Breast epithelium (tissue), 4 donors: ENCODE results near the gene CAPZA1. TPM values are rescaled to one million over a fixed set of nuclear protein-coding genes. Genes with fewer than 3 reads are reported as not detected.

Experiments
- DNase-seq, 2 donors: peaks; one replicate each; pipeline ENCODE4 v3.0.0-alpha.2; 2019; ENCODE audit warnings: low spot score in 2 of 2
- H3K27ac ChIP-seq, 2 donors: fragments of 200-600 bp; sonication (generic) in 1 of 2; one replicate each; pipeline ENCODE4 v1.5.1; 2016 to 2019; ENCODE audit warnings: mild to moderate bottlenecking in 1 of 2
- H3K27me3 ChIP-seq, 2 donors: fragments of 200-600 bp; sonication (generic) in 1 of 2; one replicate each; pipeline versions ENCODE4 v1.5.1 to v1.6.0; 2017 to 2019; ENCODE audit warnings: control low read depth in 1 of 2, mild to moderate bottlenecking in 1 of 2
- H3K36me3 ChIP-seq: fragments of 200-600 bp; one replicate; pipeline ENCODE4 v1.5.1; 2019
- H3K4me1 ChIP-seq, 2 donors: fragments of 200-600 bp; sonication (generic); one replicate each; pipeline ENCODE4 v1.5.1; 2016 to 2019; ENCODE audit warnings: control low read depth in 1 of 2
- H3K4me3 ChIP-seq, 3 donors: fragments of 200-600 bp; sonication (generic); 1 replicate in 2 of 3; 2 replicates in 1 of 3; pipeline ENCODE4 v1.5.1; 2016 to 2019; ENCODE audit warnings: mild to moderate bottlenecking in 3 of 3, moderate library complexity in 2 of 3
- H3K9me3 ChIP-seq, 2 donors: fragments of 200-600 bp; sonication (generic) in 1 of 2; one replicate each; pipeline ENCODE4 v1.5.1; 2016 to 2019; ENCODE audit warnings: control low read depth in 1 of 2
- POLR2A ChIP-seq: fragments of 450-650 bp; IDR thresholded peaks from one replicate; pipeline ENCODE4 v1.6.1; 2016; ENCODE audit warnings: antibody characterized with exemption, mild to moderate bottlenecking, moderate library complexity
- POLR2AphosphoS5 ChIP-seq, 3 donors: sonication (generic); formaldehyde crosslinking; IDR thresholded peaks; one replicate each; pipeline ENCODE4 v1.6.1; 2017; ENCODE audit warnings: antibody characterized with exemption in 3 of 3
- intact Hi-C: fragments of 100-400 bp; cut with DNase I; formaldehyde crosslinking; loops from one replicate; pipeline ENCODE4 v1.15.1; 2023; ENCODE audit warnings: low total_unique reads
- total RNA-seq, 3 donors: library from RNA; depleted of rRNA; stranded (reverse); fragments of >200 nt; gene quantifications; one replicate each; pipeline ENCODE4 v1.1.0, GENCODE V29; 2016
- TF ChIP-seq, protein P1 (sequence below), 3 donors: fragments of 450-650 bp; IDR thresholded peaks; one replicate each; pipeline ENCODE4 v1.5.1; 2016 to 2017; ENCODE audit warnings: antibody characterized with exemption in 3 of 3, mild to moderate bottlenecking in 3 of 3, moderate library complexity in 3 of 3

Gene CAPZA1
- total RNA-seq, 3 donors from 2014 or later = 139 to 161 (median 142) TPM

DNA sequence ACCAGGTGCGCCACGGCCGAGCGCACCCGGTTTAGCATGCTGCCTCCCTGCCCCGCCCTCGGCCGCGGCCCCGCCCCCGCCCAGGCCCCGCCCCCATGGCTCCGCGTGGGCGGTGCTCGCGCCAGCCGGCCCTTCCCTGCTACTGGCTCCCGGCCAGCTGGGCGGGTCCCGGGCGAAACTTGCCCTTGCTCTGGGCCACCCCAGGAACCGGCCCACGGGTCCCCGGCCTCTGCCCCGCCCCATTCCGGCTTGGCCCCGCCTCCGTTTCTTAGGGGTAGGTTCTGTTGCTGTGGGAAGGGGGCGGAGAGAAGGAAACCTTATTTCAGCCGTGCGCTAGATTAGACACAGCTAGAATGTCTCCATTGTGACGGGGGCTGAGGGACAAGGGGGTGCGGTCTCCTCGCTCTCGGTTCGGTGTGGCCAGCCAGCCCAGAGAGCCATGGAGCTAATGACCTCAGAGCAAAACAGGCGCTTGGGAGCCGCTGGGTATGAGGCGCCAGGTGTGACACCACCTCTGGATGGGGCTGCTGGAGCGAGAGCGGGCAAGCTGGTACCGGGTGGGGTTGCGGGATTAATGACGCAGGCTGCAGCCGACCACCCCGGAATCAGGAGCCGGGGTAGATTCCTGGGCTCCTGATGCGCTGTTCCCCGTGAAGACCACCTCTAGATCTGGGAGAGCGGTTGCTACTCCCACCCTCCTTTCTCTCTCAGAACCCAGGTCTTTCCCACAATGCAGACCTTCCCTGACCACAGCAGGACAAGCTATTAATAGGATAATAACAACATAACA is 95.8 kb downstream of the CAPZA1 start, which contains the start of gene PPM1J:
Gene PPM1J, minus strand, starts transcription at position 69 of the 790 bp plus-strand sequence. Its CDS starts 31 bp downstream, at position 38.
- Histone ChIP-seq H3K27ac (peak within 1 kb of the TSS; percentile 64 to 78), H3K36me3 (no peaks in the 10 kb centered on the region), H3K27me3 (no peaks in the 10 kb centered on the region), H3K4me3 (peak within 1 kb of the TSS; percentile 49 to 89 (median 74)), H3K4me1 (no peaks in the 10 kb centered on the region), H3K9me3 (no peaks in the 10 kb centered on the region)
- peak in 1 of 3 donors; percentile 24 for TF ChIP-seq POLR2AphosphoS5 (IDR thresholded peaks at IDR 0.05)
- TF ChIP-seq, protein P1, sequence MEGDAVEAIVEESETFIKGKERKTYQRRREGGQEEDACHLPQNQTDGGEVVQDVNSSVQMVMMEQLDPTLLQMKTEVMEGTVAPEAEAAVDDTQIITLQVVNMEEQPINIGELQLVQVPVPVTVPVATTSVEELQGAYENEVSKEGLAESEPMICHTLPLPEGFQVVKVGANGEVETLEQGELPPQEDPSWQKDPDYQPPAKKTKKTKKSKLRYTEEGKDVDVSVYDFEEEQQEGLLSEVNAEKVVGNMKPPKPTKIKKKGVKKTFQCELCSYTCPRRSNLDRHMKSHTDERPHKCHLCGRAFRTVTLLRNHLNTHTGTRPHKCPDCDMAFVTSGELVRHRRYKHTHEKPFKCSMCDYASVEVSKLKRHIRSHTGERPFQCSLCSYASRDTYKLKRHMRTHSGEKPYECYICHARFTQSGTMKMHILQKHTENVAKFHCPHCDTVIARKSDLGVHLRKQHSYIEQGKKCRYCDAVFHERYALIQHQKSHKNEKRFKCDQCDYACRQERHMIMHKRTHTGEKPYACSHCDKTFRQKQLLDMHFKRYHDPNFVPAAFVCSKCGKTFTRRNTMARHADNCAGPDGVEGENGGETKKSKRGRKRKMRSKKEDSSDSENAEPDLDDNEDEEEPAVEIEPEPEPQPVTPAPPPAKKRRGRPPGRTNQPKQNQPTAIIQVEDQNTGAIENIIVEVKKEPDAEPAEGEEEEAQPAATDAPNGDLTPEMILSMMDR (IDR thresholded peaks at IDR 0.05) = no peak
- intact Hi-C loops = loop anchor here (5.0 kb wide), 1 partner anchor 92 kb away; no protein-coding TSS in a partner anchor
- DNase-seq = peak; percentile 97 to 98

DNA sequence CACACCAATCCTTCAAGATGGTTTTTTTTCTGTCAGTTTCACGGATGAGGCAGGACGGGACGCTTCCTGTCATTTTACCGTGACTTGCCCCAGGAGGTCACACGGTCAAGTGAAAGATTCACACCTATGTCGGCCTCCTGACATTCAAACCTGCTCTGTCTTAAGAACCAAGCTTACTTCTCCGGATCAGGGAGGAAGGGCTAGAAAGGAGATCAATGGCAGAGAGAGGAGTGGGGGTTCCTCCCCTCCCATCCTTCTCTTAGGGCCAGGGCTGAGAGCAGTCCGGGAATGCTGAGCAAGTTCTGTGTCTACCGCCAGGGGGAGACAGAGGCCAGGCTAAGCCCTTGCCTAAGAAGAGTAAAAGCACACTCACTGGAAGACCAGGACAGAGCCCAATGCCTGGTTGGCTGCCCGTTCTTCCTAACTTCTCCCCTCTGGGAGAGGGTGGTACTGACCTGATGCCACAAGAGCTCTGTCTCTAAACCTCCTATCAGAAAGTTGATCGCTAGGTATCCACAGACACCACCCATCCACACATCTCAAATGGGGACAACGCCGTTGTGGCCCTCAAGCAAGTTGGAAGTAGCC is 96.6 kb downstream of the CAPZA1 start:
- H3K36me3 ChIP-seq = no peaks in the 10 kb centered on the region
- TF ChIP-seq POLR2A (no peak), POLR2AphosphoS5 (IDR thresholded peaks at IDR 0.05) (peak in 1 of 3 donors; percentile 59)
- TF ChIP-seq, protein P1 (IDR thresholded peaks at IDR 0.05) = peak; percentile 94 to 96 (median 94)
- intact Hi-C loops = loop anchor here (5.0 kb wide), 1 partner anchor 91 kb away; no protein-coding TSS in a partner anchor
- no peaks in the 10 kb centered on the region for H3K27me3 ChIP-seq
- H3K4me1 ChIP-seq = no peaks in the 10 kb centered on the region
- no peaks in the 10 kb centered on the region for H3K9me3 ChIP-seq
- DNase-seq = peak; percentile 80 to 87
- peak overlapping the region; percentile 49 to 89 (median 74) for H3K4me3 ChIP-seq
- peak overlapping the region; percentile 64 to 78 for H3K27ac ChIP-seq

DNA sequence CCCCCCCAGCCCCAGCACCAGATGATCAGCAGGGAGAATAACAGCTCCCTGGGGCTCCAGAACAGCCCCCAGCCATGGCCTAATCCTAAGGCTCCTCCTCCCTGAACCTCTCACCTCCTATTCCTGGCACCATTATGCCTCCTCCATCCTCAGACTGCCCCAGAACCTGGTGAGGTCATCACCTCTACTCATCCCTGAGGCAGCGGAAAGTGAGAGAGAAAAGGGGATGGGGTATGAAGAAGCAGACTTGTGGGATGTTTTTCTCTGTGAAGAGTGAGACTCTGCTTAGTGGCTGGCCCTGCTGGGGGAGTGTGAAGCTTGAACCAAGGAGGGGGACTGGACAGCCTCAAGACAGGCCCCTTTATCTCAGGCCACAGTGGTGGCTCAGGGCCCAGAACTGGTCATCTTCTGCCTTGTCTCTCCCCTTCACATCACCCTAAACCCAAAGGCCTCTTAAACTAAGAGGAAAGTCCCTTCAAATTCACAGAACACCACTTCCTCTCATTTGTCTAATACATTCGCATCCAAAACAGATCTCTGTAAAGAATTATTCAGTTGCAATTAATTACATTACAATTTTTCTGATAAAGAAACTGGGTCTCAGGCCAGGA is 97.7 kb downstream of the CAPZA1 start:
- no peaks in the 10 kb centered on the region for H3K9me3 ChIP-seq
- no peaks in the 10 kb centered on the region for H3K27me3 ChIP-seq
- no peaks in the 10 kb centered on the region for H3K36me3 ChIP-seq
- no peak overlapping the region for H3K27ac ChIP-seq
- TF ChIP-seq POLR2AphosphoS5 (IDR thresholded peaks at IDR 0.05) (no peak), POLR2A (no peak)
- TF ChIP-seq, protein P1 (IDR thresholded peaks at IDR 0.05) = no peak
- intact Hi-C loops = loop anchor here (5.0 kb wide), 1 partner anchor 90 kb away; no protein-coding TSS in a partner anchor
- no peak for DNase-seq
- H3K4me1 ChIP-seq = peaks cover 4 to 5% of the 10 kb centered on the region in 2 donors
- no peak overlapping the region for H3K4me3 ChIP-seq

DNA sequence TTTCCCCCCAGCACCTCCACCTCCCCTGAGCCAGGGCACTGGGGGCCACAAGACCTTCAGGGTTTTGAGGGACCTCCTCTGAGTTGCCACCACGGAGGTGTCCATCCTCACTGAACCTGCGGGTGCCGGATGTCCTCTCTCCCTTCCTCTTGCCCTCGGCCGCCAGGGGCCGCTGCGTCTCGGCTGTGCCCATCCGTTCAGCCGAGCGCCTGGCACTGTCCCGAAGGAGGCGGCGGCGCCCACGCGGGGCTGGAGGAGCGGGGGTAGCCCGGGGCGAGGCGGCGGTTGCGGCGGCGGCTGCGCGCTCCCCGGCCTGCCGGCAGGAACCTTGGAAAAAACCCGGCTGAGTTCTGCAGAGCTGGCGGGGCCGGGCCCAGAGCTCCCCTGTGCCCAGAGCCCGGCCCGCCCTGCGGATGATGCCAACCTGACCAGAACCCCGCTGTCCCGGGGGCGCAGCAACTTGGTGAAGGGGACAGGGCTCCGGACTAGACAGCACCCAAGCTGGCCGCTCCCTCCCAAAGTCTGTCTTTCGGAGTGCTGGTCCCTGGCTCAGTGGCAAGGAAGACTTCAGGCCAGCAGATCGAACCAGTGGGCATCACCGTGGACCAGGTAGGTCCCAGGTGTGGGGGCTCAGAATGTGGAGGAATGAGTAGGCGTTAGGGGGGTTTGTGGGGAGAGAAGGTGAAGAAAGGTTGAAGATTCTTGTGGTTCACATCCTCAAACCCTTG is 99.2 kb downstream of the CAPZA1 start:
- TF ChIP-seq POLR2AphosphoS5 (IDR thresholded peaks at IDR 0.05) (no peak), POLR2A (no peak)
- TF ChIP-seq, protein P1 (IDR thresholded peaks at IDR 0.05) = peak; percentile 47 to 84 (median 73)
- Histone ChIP-seq H3K27ac (no peak overlapping the region), H3K36me3 (no peaks in the 10 kb centered on the region), H3K4me3 (peak overlapping the region in 2 of 3 donors; percentile 41 to 59), H3K9me3 (no peaks in the 10 kb centered on the region), H3K27me3 (no peaks in the 10 kb centered on the region), H3K4me1 (peaks cover 7% of the 10 kb centered on the region in 2 donors)
- DNase-seq = peak; percentile 66 to 79
- intact Hi-C loops = loop anchor here (5.0 kb wide), 1 partner anchor 88 kb away; no protein-coding TSS in a partner anchor
